Kidney tubule cell (primary cell): ENCODE results near the gene CBLL2.
"Not testable (repeated sequence)": the region's sequence is repeated elsewhere in the genome, so short reads cannot be mapped to it uniquely, and the experiment has no call there.

Source experiments
- DNase-seq: peaks from one replicate; pipeline ENCODE4 v3.0.0-alpha.2; 2018; ENCODE audit warnings: low spot score

Gene CBLL2

GRCh38 chrX:22272613-22273012 lies at the start of gene CBLL2:
Gene CBLL2 (plus strand): TSS chrX:22272913. CDS start chrX:22272992, 79 bp downstream.
- no peak for DNase-seq

GRCh38 chrX:22234380-22234779 lies 38.3 kb upstream of the CBLL2 start:
- DNase-seq, result no peak

- no peak for DNase-seq
These were observed 35.2 kb upstream of the CBLL2 start for GRCh38 chrX:22237479-22237878.

- DNase-seq, result peak; percentile 82
These were observed 26.1 kb upstream of the CBLL2 start for GRCh38 chrX:22246620-22247019.

GRCh38 chrX:22247169-22247568 lies 25.5 kb upstream of the CBLL2 start:
- DNase-seq, result peak; percentile 33

GRCh38 chrX:22248401-22248800 lies 24.3 kb upstream of the CBLL2 start:
- DNase-seq, result no peak

- DNase-seq, result peak; percentile 44
These were observed 23.3 kb upstream of the CBLL2 start for GRCh38 chrX:22249371-22249770.

- no peak for DNase-seq
These were observed 4.0 kb upstream of the CBLL2 start for GRCh38 chrX:22268706-22269105.

GRCh38 chrX:22273714-22274317 lies 1.1 kb downstream of the CBLL2 start:
- no peak for DNase-seq

- DNase-seq, result no peak
These were observed 4.1 kb downstream of the CBLL2 start for GRCh38 chrX:22276781-22277180.

GRCh38 chrX:22278375-22278774 lies 5.7 kb downstream of the CBLL2 start:
- DNase-seq, result no peak

GRCh38 chrX:22289209-22289608 lies 16.5 kb downstream of the CBLL2 start:
- not testable (repeated sequence) for DNase-seq

GRCh38 chrX:22296871-22297270 lies 24.2 kb downstream of the CBLL2 start:
- DNase-seq, result no peak

GRCh38 chrX:22300130-22300529 lies 27.4 kb downstream of the CBLL2 start:
- DNase-seq, result peak; percentile 58

GRCh38 chrX:22310779-22311178 lies 38.1 kb downstream of the CBLL2 start:
- DNase-seq, result no peak

- no peak for DNase-seq
These were observed 41.1 kb downstream of the CBLL2 start for GRCh38 chrX:22313766-22314165.

- DNase-seq, result peak; percentile 17
These were observed 41.5 kb downstream of the CBLL2 start for GRCh38 chrX:22314211-22314610.

- no peak for DNase-seq
These were observed 42.0 kb downstream of the CBLL2 start for GRCh38 chrX:22314692-22315091.

- no peak for DNase-seq
These were observed 42.4 kb downstream of the CBLL2 start for GRCh38 chrX:22315151-22315550.

- DNase-seq, result no peak
These were observed 47.6 kb downstream of the CBLL2 start for GRCh38 chrX:22320236-22320873.

GRCh38 chrX:22323541-22323940 lies 50.8 kb downstream of the CBLL2 start:
- DNase-seq, result peak; percentile 4
